Superior temporal gyrus (tissue), 1 donor: Measurements from ENCODE around the gene SLC23A3.
"Not testable (repeated sequence)": the region's sequence is repeated elsewhere in the genome, so short reads cannot be mapped to it uniquely, and the experiment has no call there.

Source experiments
- DNase-seq: peaks from one replicate; pipeline ENCODE4 v3.0.0-alpha.2; 2016; ENCODE audit errors: extremely low spot score

Gene SLC23A3

DNA sequence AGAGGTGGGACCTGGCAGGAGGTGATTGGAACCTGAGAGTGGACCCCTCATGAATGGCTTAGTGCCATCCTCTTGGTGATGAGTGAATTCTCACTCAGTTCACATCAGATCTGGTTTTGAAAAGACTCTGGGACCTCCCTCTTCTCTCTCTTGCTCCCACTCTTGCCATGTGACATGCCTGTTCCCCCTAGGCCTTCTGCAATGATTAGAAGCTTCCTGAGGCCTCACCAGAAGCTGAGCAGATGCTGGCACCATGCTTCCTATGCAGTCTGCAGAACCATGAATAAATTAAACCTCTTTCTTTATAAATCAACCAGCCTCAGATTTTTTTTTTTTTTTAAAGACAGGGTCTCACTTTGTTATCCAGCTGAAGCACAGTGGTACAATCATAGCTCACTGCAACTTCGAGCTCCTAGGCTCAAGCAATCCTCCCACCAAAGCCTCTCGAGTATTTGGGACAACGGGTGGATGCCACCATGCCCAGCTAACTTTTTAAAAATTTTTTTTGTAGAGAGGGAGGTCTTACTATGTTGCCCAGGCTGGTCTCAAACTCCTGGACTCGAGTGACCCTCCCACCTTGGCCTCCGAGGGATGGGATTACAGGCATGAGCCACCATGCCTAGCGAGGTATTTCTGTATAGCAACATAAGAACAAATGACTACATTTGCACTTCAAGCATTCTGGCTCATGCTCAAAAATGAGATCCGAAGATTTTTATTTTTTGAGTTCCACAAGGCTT, 34.8 kb upstream of the SLC23A3 start:
- DNase-seq: no peak

DNA sequence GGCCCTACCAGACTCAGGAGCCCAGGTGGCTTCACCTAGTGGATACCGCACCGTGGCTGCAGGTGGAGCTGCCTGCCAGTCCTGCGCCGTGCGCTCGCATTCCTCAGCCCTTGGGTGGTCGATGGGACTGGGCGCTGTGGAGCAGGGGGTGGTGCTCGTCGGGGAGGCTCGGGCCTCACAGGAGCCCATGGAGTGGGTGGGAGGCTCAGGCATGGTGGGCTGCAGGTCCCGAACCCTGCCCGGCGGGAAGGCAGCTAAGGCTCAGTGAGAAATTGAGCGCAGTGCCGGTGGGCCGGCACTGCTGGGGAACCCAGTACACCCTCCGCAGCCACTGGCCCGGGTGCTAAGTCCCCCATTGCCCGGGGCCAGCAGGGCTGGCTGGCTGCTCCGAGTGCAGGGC, 31.5 kb upstream of the SLC23A3 start:
- not testable (repeated sequence) for DNase-seq

DNA sequence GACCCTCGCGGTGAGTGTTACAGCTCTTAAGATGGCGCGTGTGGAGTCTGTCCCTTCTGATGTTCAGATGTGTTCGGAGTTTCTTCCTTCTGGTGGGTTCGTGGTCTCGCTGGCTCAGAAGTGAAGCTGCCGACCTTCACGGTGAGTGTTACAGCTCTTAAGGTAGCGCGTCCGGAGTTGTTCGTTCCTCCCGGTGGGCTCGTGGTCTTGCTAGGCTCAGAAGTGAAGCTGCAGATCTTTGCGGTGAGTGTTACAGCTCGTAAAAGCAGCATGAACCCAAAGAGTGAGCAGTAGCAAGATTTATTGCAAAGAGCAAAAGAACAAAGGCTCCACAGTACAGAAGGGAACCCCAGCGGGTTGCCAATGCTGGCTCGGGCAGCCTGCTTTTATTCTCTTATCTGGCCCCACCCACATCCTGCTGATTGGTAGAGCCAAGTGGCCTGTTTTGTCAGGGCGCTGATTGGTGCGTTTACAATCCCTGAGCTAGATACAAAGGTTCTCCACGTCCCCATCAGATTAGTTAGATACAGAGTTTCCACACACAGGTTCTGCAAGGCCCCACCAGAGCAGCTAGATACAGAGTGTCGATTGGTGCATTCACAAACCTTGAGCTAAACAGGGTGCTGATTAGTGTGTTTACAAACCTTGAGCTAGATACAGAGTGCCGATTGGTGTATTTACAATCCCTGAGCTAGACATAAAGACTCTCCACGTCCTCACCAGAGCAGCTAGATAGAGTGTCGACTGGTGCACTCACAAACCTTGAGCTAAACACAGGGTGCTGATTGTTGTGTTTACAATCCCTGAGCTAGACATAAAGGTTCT, 30.9 kb upstream of the SLC23A3 start:
- DNase-seq: not testable (repeated sequence)

DNA sequence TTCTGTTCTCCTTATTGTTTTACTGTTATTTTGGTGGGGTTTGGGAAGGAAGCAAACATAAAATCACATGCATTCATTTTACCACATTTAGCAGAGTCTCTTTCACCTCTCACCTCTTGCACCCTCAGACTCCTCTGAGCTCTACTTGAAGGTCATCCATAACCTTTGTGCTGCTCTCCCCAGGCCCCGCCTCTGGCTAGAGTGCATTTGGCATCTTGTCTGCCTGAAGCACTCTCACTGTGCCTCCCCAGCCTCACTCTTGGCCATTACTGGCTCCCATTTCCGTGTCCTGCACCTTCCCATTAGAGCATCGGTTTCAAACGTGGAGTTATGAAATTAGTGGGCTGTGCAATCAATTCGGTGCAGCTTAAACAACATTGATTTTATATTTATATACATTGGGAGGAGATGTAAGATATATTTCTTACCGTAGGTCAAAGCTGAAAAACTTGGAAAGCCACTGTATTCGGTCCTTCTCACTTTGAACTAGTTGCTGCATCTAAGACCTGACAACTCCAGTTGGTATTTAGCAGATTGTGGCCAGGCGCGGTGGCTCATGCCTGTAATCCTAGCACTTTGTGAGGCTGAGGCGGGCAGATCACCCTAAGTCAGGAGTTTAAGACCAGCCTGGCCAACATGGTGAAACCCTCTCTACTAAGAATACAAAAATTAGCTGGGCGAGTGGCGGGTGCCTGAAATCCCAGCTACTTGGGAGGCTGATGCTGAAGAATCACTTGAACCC, 29.8 kb upstream of the SLC23A3 start:
- DNase-seq: no peak

DNA sequence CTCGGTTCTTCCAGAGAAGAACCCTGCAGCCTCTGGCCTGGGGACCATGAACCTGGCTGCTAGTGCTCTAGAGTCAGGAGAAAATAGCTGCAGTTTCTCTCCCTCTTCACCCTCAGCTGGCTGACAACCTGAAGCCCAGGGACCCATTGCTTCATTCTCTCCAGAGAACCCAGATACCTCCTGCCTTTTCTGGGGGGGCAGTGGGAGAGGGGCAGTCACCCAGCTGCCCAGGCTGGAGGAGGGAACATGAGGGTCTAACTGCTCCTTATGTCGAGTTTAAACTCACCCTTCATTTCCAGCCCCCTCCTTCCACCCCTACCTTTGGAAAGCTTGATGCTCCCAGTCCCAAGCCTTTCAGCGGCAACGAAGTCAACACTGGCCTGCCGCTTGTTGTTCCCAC, 29.1 kb upstream of the SLC23A3 start:
- no peak for DNase-seq

DNA sequence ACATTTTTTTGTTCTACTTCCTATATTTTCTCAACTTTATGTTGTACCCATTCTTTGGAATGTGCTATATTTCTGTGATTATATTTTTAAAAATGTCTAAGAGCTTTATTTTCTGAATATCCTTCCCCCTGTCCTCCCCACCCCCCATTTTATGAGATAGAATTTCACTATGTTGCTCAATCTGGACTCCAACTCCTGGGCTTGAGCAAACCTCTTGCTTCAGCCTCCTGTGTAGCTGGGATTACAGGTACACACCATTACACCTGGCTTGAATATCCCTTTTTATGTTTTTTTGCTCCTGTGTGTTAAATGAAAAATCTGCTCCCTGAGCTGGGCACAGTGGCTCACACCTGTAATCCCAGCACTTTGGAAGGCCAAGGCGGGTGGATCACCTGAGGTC, 27.6 kb upstream of the SLC23A3 start:
- no peak for DNase-seq

DNA sequence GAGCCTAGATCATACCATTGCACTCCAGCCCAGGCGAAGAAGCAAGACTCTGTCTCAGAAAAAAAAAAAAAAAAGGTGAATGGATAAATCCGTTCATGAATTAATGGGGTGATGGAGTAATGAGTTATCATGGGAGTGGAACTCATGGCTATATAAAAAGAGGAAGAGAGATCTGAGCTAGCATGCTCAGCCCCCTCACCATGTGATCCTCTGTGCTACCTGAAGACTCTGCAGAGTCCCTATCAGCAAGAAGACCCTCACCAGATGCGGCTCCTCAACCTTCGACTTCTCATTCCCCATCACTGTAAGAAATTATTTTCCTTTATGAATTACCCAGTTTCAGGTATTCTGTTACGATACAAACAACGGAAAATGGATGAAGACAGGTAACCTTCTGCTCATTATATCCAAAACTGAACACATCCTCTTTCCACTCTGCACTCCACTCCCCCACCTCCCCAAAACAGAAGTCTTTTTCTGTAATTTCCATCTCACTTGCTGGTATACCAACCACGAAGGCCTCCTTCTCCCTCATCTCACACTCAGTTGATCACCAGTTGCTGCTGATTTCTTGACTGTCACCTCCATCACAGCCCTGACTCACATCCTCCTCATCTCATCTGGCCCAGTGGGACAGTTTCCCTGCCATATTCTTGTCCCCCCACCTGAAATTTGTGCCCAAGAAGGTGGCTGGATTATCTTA, 17.1 kb upstream of the SLC23A3 start:
- no peak for DNase-seq

DNA sequence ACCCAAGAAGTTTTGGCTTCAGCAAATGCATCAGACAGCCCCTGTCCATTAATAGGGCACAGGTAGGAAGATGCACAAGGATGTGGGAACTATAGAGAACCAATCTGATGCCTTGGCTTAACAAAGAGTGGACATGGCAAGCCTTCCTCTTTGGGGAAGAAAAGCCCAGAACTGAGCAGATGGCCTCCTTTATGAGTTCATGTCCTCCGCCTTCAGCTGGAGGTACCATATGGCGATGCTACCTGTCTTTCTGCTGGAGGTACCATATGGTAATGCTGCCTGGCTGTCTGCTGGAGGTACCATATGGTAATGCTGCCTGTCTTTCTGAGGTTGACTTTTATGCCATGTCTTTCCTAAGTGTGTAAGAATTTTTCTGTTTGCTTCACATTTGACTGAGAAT, 14.3 kb upstream of the SLC23A3 start:
- no peak for DNase-seq

DNA sequence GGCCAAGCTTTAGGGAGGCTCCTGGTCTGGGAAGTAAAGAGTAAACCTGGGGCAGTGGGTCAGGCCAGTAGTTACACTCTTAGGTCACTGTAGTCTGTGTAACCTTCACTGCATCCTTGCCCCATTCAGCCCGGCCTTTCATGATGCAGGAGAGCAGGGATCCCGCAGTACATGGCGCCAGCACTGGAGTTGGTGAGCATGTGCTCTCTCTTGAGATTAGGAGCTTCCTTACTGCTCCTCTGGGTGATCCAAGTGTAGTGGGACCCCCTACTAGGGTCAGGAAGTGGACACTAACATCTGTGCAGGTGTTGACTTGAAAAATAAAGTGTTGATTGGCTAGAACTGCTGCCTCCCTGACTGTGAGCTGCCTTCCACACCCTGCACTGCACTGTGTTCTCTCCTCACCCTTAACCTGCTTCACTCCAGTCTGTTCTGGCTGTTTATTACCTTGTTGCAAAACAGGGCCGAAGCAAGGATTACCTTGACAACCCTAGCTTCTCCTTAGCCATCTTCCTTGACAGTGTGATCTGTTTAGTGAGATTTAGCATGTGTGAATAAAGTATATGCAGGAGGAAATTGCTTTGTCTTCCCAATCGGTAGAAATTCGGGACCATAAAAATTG, 13.4 kb upstream of the SLC23A3 start:
- DNase-seq: no peak

DNA sequence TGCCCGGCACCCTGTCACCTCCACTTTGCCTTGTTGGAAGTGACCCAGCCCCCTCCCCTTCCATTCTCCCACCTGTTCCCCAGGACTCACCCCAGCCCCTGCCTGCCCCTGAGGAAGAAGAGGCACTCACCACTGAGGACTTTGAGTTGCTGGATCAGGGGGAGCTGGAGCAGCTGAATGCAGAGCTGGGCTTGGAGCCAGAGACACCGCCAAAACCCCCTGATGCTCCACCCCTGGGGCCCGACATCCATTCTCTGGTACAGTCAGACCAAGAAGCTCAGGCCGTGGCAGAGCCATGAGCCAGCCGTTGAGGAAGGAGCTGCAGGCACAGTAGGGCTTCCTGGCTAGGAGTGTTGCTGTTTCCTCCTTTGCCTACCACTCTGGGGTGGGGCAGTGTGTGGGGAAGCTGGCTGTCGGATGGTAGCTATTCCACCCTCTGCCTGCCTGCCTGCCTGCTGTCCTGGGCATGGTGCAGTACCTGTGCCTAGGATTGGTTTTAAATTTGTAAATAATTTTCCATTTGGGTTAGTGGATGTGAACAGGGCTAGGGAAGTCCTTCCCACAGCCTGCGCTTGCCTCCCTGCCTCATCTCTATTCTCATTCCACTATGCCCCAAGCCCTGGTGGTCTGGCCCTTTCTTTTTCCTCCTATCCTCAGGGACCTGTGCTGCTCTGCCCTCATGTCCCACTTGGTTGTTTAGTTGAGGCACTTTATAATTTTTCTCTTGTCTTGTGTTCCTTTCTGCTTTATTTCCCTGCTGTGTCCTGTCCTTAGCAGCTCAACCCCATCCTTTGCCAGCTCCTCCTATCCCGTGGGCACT, 12.7 kb upstream of the SLC23A3 start:
- DNase-seq: no peak

DNA sequence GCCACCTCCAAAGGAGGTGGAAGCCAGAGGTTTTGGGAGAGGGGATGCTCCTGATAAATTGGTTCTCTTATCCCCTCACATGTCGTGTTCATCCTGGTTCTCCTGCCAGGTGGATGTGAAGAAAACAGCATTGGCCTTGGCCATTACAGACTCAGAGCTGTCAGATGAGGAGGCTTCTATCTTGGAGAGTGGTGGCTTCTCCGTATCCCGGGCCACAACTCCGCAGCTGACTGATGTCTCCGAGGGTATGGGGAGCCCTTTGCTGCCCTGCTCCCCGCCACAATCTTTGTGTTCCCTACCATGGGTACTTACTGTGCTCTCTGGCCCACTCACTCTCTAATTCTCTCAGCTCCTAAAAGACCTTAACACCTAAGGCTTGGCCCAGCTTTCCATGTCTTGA, 11.7 kb upstream of the SLC23A3 start:
- no peak for DNase-seq

DNA sequence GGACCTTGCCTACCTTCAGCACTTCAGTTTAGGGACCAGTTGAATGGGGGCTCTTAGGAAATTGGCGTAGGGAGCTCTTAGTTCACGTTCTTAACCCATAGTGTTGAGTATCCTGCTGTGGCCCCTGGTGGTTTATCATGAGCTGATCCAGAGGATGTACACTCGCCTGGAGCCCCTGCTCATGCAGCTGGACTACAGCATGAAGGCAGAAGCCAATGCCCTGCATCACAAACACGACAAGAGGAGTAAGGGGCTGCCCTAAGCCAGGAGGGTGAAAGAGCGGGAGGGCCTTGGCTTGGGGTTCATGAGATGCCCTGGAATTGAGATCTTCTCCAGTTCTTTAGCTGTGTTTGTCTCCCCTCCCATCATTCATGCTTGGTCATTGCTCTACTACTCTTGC, 11.1 kb upstream of the SLC23A3 start:
- no peak for DNase-seq

DNA sequence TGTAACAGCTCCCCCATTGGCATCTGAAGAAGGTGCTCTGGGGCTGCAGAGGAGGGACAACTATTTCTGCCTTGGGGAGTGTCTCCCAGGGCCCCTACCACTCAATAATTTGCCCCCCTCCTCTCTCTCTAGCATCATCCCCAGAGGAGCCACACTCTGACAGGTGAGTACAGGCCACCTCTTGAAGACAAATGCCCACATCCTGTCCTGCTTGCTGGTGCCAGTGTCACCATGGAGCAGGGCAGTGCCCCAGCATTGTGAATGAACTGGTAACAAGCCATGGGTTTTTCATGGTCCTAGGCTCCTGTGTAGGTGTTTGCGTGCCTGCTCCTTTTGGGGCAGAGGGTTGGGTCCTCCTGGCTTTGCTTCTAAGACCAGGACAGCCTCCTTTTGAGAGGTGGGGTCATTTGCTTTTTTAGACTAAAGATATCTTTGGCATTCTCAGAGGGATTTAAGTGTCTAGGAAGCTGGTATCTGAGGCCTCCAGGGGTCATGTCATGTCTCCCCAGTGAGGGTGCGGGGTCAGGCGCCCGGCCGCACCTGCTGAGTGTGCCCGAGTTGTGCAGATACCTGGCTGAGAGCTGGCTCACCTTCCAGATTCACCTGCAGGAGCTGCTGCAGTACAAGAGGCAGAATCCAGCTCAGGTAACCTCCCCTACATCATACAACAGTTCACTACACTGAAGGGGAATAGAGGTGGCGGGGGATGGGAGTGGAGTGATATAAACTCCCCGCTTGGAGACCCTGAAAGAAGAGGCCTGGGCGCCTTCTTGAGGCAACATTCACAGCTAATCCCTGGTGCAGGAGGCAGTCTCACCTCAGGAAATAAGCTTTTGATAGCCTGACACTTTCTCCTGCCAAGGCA, 10.0 kb upstream of the SLC23A3 start:
- no peak for DNase-seq

DNA sequence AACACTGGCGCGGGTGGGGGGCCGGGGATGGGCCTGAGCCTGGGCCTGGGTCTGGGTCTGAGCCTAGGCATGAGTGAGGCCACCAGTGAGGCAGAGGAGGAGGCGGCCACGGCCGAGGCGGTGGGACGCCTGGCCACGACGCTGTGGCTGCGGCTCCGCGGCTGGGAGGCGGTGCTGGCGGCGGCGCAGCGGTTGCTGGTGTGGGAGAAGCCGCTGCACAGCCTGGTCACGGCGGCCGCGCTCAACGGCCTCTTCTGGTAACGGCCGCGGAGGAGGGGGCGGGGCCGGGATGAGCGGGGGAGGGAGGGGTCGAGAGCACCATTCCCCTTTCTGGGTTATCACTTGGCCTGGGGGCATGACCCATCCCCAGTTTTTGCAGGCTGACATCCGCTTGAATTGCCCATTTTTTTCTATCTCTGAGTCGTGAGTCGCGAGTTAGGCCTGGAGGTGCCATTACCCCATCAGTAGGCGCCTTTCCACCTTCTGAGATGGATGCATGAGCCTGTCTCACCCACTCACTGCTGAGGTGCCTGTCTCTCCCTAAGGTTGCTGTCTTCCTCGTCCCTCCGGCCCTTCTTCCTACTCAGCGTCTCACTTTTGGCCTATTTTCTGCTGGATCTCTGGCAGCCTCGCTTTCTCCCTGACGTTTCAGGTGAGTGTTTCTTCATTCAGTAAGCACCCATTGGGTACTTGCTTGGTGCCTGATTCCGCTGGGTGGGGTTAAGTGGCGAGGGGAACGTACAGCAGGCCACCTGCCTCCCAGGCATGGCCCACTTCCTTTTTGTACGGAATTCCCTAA, 8.7 kb upstream of the SLC23A3 start:
- no peak for DNase-seq

DNA sequence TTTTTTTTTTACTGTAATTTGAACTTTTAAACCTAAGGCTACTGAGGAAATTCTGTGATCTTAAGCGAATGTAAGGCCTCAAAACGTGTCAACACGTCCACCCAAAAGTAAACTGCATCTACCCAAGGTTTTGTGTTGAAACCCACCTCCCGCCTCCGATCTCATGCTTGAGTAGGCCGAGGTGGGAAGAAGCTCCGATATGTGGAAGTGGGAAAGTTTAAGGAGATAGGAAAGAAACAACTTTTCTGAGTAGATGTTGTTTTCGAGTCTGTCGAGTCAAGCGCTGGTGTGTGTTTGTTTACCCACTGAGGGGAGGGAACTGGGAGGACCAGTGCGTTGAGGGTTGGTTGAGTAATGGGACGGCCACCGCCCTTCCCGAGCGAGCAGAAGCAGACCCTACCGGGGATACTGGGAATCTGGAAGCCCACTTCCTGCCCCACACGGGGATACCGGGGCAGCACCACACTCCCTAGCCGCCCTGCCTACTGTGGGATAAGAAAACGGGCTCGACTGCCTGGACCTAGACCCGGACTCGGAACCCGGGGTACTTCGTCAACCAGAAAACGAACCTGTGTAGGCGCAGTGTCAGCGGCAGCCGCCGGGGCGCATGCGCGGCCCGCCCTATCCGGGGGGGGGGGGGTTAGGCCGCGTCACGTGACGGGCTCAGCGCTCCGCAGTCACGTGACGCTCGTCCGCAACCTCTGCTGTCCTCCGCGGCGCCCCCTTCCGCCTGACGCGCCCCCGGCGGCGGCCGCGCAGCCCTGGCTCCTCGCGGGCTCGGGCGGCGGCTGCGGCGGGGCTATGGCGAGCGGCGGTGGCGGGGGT, 7.9 kb upstream of the SLC23A3 start, which contains the start of gene RETREG2:
RETREG2 (plus strand) TSS at position 724 of the 825 bp plus-strand sequence; CDS start at position 802, 78 bp downstream.
- peak; percentile 86 for DNase-seq

DNA sequence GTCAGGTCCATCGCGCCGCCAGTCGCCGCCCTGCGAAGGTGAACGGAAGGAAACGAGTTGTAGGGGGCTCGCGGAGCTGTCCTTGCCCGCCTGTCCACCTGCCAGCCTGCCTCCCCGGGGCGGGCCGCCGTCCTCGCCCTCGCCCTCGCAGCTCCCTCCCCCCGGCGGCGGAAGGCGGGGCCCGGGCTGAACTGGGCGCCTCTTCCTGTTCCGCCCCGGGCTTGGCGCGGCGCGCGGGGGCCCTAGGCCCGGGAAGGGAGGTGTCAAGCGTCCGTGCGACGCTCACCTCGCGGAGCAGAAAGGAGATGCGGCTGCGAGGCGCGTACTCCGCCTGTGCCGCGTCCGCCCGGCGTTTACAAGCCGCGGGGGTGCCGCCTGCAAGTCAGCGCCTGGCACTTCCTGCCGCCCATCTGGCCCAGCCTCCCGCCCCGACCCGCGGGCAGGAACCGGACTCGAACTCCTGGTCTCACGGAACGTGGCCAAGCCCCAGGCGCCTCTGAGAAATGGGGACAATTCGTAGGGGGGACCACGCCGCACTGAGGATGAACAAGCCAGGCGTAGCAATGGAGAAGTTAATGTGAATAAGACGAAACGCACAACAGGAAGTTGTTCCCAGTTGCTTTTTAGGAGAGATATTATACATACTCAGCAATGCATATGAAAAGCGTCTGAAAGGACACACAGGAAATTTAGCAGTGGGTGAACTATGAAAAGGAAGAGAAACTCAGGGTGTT, 7.2 kb upstream of the SLC23A3 start, which contains the start of gene CNPPD1:
CNPPD1 (minus strand) TSS at position 108 of the 734 bp plus-strand sequence; CDS start at position 11, 97 bp downstream.
- DNase-seq: peak; percentile 76
